A673 (cell line): ENCODE data around the gene NPTX1. TPM values are rescaled to one million over a fixed set of nuclear protein-coding genes. Genes with fewer than 3 reads are reported as not detected.

Experiments
- BruUV-seq: library from RNA; stranded (reverse); fragments of 400-500 nt; replicated peaks from 2 replicates; lab custom pipeline; 2021; lab: Mats Ljungman, UMichigan
- CTCF ChIA-PET: fragments of 300-600 bp; sonication (Branson Sonifier 250); formaldehyde crosslinking; loops from one replicate; lab custom pipeline; 2022; ENCODE audit warnings: antibody characterized with exemption; lab: Charles Lee
- POLR2A ChIA-PET: fragments of 300-600 bp; sonication (Branson Sonifier 250); formaldehyde crosslinking; loops from one replicate; lab custom pipeline; 2022; ENCODE audit warnings: antibody characterized with exemption; ENCODE audit not compliant: low non-redundant PET; lab: Charles Lee
- DNase-seq: peaks from one replicate; pipeline ENCODE4 v3.0.0-alpha.2; 2015; ENCODE audit warnings: low spot score
- H3K27ac ChIP-seq: fragments of 200-600 bp; sonication (generic); 2 replicates; pipeline ENCODE4 v1.5.1; 2016; ENCODE audit warnings: mixed run types, low read depth, mild to moderate bottlenecking, mixed read lengths, antibody characterized with exemption, low read length; ENCODE audit not compliant: poor library complexity, severe bottlenecking
- H3K27me3 ChIP-seq: fragments of 200-600 bp; sonication (generic); replicated peaks from 2 replicates; pipeline ENCODE4 v1.6.1; 2017; ENCODE audit warnings: mixed run types, low read depth, mild to moderate bottlenecking, mixed read lengths, antibody characterized with exemption, low read length; ENCODE audit not compliant: insufficient read depth, poor library complexity
- H3K36me3 ChIP-seq: fragments of 200-600 bp; sonication (generic); 2 replicates; pipeline ENCODE4 v1.6.1; 2016; ENCODE audit warnings: mixed run types, mild to moderate bottlenecking, mixed read lengths, antibody characterized with exemption, low read length; ENCODE audit not compliant: insufficient read depth, poor library complexity, severe bottlenecking
- H3K4me1 ChIP-seq: fragments of 200-600 bp; sonication (generic); 2 replicates; pipeline ENCODE4 v1.6.1; 2017; ENCODE audit warnings: mixed run types, mild to moderate bottlenecking, mixed read lengths, antibody characterized with exemption, low read length; ENCODE audit not compliant: insufficient read depth, poor library complexity, severe bottlenecking
- H3K4me3 ChIP-seq: fragments of 200-600 bp; sonication (generic); 2 replicates; pipeline ENCODE4 v1.5.1; 2016; ENCODE audit warnings: low read depth, mixed run types, mild to moderate bottlenecking, mixed read lengths, low read length; ENCODE audit not compliant: poor library complexity, severe bottlenecking
- H3K9me3 ChIP-seq: fragments of 200-600 bp; sonication (generic); 2 replicates; pipeline ENCODE4 v1.6.1; 2016; ENCODE audit warnings: mixed run types, low read depth, mild to moderate bottlenecking, mixed read lengths, antibody characterized with exemption, low read length; ENCODE audit not compliant: poor library complexity, severe bottlenecking
- EZH2 ChIP-seq: fragments of 200-600 bp; sonication (generic); IDR thresholded peaks from 2 replicates; pipeline ENCODE4 v1.6.1; 2017; ENCODE audit warnings: borderline replicate concordance, low read depth, mild to moderate bottlenecking, mixed read lengths, antibody characterized with exemption, low read length; ENCODE audit not compliant: poor library complexity, severe bottlenecking
- intact Hi-C: fragments of 100-400 bp; cut with micrococcal nuclease; formaldehyde crosslinking; loops from one replicate; pipeline ENCODE4 v1.10.0; 2022; ENCODE audit not compliant: unreplicated experiment
- total RNA-seq: library from RNA; stranded (reverse); gene quantifications from 2 replicates; pipeline ENCODE4 v1.2.3, GENCODE V29; 2021
- TF ChIP-seq, protein P1 (sequence below): fragments of 300-800, 200-600 bp; sonication (generic); conservative IDR thresholded peaks from 2 replicates; pipeline ENCODE4 v1.5.1; 2017; ENCODE audit warnings: low read depth, mild to moderate bottlenecking, antibody characterized with exemption, low read length, moderate library complexity, mixed read lengths

Gene NPTX1
- total RNA-seq, 1 experiment from 2014 or later: 0.43 TPM

DNA sequence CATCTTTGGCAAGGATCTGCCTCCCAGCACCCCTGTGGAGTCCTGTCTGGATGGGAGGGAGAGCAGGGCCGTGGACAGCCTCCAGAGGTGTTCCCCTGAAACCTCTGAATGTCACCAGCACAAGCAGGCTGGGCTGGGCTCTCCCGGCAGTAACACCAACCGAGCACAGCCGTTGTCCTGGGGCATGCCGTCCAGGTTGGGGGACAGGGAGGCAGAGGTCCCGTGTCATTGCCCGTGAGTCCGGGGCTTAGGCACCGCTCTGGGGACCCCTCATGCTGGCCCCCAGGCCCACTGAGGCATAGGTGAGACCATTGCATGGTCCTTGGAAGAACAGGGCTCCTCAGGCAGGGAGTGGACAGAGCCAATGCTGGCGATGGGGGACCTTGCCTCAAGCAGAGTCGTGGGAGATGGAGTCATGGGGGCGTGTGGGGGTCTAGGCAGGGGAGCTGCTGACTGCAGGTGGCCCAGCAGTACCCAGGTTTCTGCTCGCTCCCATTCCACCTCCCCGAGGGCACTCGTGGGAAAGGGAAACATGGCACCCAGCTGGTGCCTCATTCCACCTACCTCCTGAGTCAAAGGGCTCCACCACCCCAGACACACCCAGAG is 44.0 kb downstream of the NPTX1 start:
- H3K9me3 ChIP-seq: no peaks in the 10 kb centered on the region
- H3K27ac ChIP-seq: no peak overlapping the region
- no peaks in the 10 kb centered on the region for H3K4me1 ChIP-seq
- no peak for TF ChIP-seq EZH2
- TF ChIP-seq, protein P1, sequence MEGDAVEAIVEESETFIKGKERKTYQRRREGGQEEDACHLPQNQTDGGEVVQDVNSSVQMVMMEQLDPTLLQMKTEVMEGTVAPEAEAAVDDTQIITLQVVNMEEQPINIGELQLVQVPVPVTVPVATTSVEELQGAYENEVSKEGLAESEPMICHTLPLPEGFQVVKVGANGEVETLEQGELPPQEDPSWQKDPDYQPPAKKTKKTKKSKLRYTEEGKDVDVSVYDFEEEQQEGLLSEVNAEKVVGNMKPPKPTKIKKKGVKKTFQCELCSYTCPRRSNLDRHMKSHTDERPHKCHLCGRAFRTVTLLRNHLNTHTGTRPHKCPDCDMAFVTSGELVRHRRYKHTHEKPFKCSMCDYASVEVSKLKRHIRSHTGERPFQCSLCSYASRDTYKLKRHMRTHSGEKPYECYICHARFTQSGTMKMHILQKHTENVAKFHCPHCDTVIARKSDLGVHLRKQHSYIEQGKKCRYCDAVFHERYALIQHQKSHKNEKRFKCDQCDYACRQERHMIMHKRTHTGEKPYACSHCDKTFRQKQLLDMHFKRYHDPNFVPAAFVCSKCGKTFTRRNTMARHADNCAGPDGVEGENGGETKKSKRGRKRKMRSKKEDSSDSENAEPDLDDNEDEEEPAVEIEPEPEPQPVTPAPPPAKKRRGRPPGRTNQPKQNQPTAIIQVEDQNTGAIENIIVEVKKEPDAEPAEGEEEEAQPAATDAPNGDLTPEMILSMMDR: no peak
- intact Hi-C loops: no loop called here
- no TSS peak for BruUV-seq
- H3K36me3 ChIP-seq: no peaks in the 10 kb centered on the region
- ChIA-PET POLR2A (no interaction called here), CTCF (no interaction called here)
- no peak for DNase-seq
- H3K27me3 ChIP-seq: peaks cover 10% of the 10 kb centered on the region
- no peak overlapping the region for H3K4me3 ChIP-seq

- CTCF ChIA-PET: no interaction called here
- BruUV-seq: no TSS peak
- peaks cover 3% of the 10 kb centered on the region for H3K27me3 ChIP-seq
- no peak for DNase-seq
- H3K36me3 ChIP-seq: no peaks in the 10 kb centered on the region
- H3K9me3 ChIP-seq: no peaks in the 10 kb centered on the region
- intact Hi-C loops: no loop called here
- H3K4me1 ChIP-seq: no peaks in the 10 kb centered on the region
- POLR2A ChIA-PET: no interaction called here
- TF ChIP-seq EZH2: no peak
- TF ChIP-seq, protein P1: no peak
- no peak overlapping the region for H3K27ac ChIP-seq
- H3K4me3 ChIP-seq: no peak overlapping the region
These were observed 44.9 kb downstream of the NPTX1 start for GRCh38 chr17:80431246-80432195.

GRCh38 chr17:80430446-80431245 is 45.8 kb downstream of the NPTX1 start:
- H3K27me3 ChIP-seq: no peaks in the 10 kb centered on the region
- DNase-seq: no peak
- POLR2A ChIA-PET: no interaction called here
- CTCF ChIA-PET: no interaction called here
- H3K4me1 ChIP-seq: no peaks in the 10 kb centered on the region
- H3K4me3 ChIP-seq: no peak overlapping the region
- H3K27ac ChIP-seq: no peak overlapping the region
- no peaks in the 10 kb centered on the region for H3K9me3 ChIP-seq
- intact Hi-C loops: no loop called here
- no TSS peak for BruUV-seq
- no peaks in the 10 kb centered on the region for H3K36me3 ChIP-seq
- TF ChIP-seq, protein P1: no peak
- TF ChIP-seq EZH2: no peak
